Left ventricle myocardium superior (tissue), 1 donor: ENCODE results near the gene LLPH. TPM values are rescaled to one million over a fixed set of nuclear protein-coding genes. Genes with fewer than 3 reads are reported as not detected.

Experiments used
- ATAC-seq: fragments of 200-7000 bp; cut with Tn5 transposase; one replicate; pipeline ENCODE4 v1.9.1; 2020; ENCODE audit warnings: mild to moderate bottlenecking, moderate library complexity
- DNase-seq: peaks from one replicate; pipeline ENCODE4 v3.0.0-alpha.2; 2020
- intact Hi-C: fragments of 100-400 bp; cut with micrococcal nuclease; formaldehyde crosslinking; loops from one replicate; pipeline ENCODE4 v1.11.0; 2022
- total RNA-seq: library from RNA; stranded (reverse); fragmentation: NEBNext Ultra II Directional; extraction: Animal tissue kit (Norgen Biotek cat#: 25700); gene quantifications from one replicate; pipeline ENCODE4 v1.2.1, GENCODE V29; 2021
- donor health status: DM: no; HTN: yes; CAD: no; lungs with severe emphysema.

The LLPH gene
- total RNA-seq, 1 donor from 2014 or later, result 16.5 TPM

GRCh38 chr12:66111605-66112004, 18.9 kb downstream of the LLPH start:
- ATAC-seq (no peak), DNase-seq (no peak)
- intact Hi-C loops, result no loop called here

- intact Hi-C loops, result loop anchor here (10.0 kb wide), 1 partner anchor 1214 kb away; no protein-coding TSS in a partner anchor
- ATAC-seq, result no peak
- DNase-seq, result no peak
Observed at GRCh38 chr12:66109056-66109455, 21.5 kb downstream of the LLPH start.

- intact Hi-C loops, result loop anchor here (10.0 kb wide), 1 partner anchor 1214 kb away; no protein-coding TSS in a partner anchor
- DNase-seq, result no peak
- no peak for ATAC-seq
Observed at GRCh38 chr12:66108386-66108785, 22.2 kb downstream of the LLPH start.

GRCh38 chr12:66107451-66107915, 23.1 kb downstream of the LLPH start:
- intact Hi-C loops, result loop anchor here (10.0 kb wide), 1 partner anchor 1213 kb away; no protein-coding TSS in a partner anchor
- no peak for DNase-seq
- peak; percentile 79 for ATAC-seq

- intact Hi-C loops, result loop anchor here (10.0 kb wide), 1 partner anchor 1208 kb away; no protein-coding TSS in a partner anchor
- ATAC-seq, result no peak
- no peak for DNase-seq
Observed at GRCh38 chr12:66103016-66103913, 27.3 kb downstream of the LLPH start.

GRCh38 chr12:66092559-66093269, 37.8 kb downstream of the LLPH start:
- intact Hi-C loops, result no loop called here
- DNase-seq, result no peak
- no peak for ATAC-seq

- ATAC-seq (no peak), DNase-seq (no peak)
- intact Hi-C loops, result no loop called here
Observed at GRCh38 chr12:66090157-66090556, 40.4 kb downstream of the LLPH start.

GRCh38 chr12:66087365-66087943, 43.1 kb downstream of the LLPH start:
- DNase-seq, result peak; percentile 61
- intact Hi-C loops, result loop anchor here (5.0 kb wide), 1 partner anchor 530 kb away; no protein-coding TSS in a partner anchor
- ATAC-seq, result peak; percentile 66

GRCh38 chr12:66085998-66086397, 44.6 kb downstream of the LLPH start:
- intact Hi-C loops, result loop anchor here (5.0 kb wide), 1 partner anchor 529 kb away; no protein-coding TSS in a partner anchor

GRCh38 chr12:66085213-66085612, 45.3 kb downstream of the LLPH start:
- DNase-seq, result no peak
- ATAC-seq, result no peak
- intact Hi-C loops, result loop anchor here (5.0 kb wide), 1 partner anchor 528 kb away; no protein-coding TSS in a partner anchor

More at GRCh38 chr12:66085998-66086397, 44.6 kb downstream of the LLPH start:
- ATAC-seq (no peak), DNase-seq (no peak)

- no peak for ATAC-seq
- intact Hi-C loops, result no loop called here
- no peak for DNase-seq
Observed at GRCh38 chr12:66083766-66084165, 46.8 kb downstream of the LLPH start.

- DNase-seq (no peak), ATAC-seq (no peak)
- intact Hi-C loops, result no loop called here
Observed at GRCh38 chr12:66082744-66083143, 47.8 kb downstream of the LLPH start.

- intact Hi-C loops, result no loop called here
- ATAC-seq (no peak), DNase-seq (no peak)
Observed at GRCh38 chr12:66080791-66081190, 49.8 kb downstream of the LLPH start.

GRCh38 chr12:66077542-66077941, 53.0 kb downstream of the LLPH start:
- intact Hi-C loops, result no loop called here
- ATAC-seq (no peak), DNase-seq (no peak)

- no peak for ATAC-seq
- intact Hi-C loops, result no loop called here
- no peak for DNase-seq
Observed at GRCh38 chr12:66074561-66074960, 56.0 kb downstream of the LLPH start.

GRCh38 chr12:66072566-66072965, 58.0 kb downstream of the LLPH start:
- no peak for DNase-seq
- no peak for ATAC-seq
- intact Hi-C loops, result no loop called here

GRCh38 chr12:66072135-66072534, 58.4 kb downstream of the LLPH start:
- no peak for DNase-seq
- intact Hi-C loops, result no loop called here
- no peak for ATAC-seq

- intact Hi-C loops, result no loop called here
- DNase-seq (no peak), ATAC-seq (no peak)
Observed at GRCh38 chr12:66071549-66071948, 59.0 kb downstream of the LLPH start.

- DNase-seq (no peak), ATAC-seq (no peak)
- intact Hi-C loops, result no loop called here
Observed at GRCh38 chr12:66070378-66071120, 60.0 kb downstream of the LLPH start.
